ENCODE measurements around the gene KRT24.

Gene KRT24

DNA sequence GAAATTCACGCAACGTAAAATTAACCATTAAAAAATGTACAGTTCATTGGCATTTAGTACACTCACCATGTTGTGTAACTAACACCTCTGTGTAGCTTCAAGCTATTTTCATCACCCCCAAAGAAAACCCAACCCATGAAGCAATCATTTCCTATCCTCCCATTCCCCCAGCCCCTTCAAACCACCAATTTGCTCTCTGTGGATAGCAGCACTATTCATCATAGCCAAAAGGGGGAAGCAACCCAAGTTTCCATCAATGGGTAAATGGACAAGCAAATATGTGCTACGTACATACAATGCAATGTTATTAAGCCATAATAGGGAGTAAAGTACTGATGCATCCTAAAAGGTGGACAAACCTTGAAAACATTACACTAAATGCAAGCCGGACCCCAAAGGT, 27.6 kb downstream of the KRT24 start:
- Histone ChIP-seq H2AFZ (ENCODE audit: low read depth) (no peak overlapping the region), H3K27me3 (ENCODE audit: insufficient read depth, low read depth) (no peaks in the 10 kb centered on the region)
- TF ChIP-seq, protein P1, sequence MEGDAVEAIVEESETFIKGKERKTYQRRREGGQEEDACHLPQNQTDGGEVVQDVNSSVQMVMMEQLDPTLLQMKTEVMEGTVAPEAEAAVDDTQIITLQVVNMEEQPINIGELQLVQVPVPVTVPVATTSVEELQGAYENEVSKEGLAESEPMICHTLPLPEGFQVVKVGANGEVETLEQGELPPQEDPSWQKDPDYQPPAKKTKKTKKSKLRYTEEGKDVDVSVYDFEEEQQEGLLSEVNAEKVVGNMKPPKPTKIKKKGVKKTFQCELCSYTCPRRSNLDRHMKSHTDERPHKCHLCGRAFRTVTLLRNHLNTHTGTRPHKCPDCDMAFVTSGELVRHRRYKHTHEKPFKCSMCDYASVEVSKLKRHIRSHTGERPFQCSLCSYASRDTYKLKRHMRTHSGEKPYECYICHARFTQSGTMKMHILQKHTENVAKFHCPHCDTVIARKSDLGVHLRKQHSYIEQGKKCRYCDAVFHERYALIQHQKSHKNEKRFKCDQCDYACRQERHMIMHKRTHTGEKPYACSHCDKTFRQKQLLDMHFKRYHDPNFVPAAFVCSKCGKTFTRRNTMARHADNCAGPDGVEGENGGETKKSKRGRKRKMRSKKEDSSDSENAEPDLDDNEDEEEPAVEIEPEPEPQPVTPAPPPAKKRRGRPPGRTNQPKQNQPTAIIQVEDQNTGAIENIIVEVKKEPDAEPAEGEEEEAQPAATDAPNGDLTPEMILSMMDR (conservative IDR thresholded peaks at IDR 0.05; ENCODE audit: low read depth, low read length), result no peak

GRCh38 chr17:40672654-40673053, 30.9 kb downstream of the KRT24 start:
- H3K79me2 ChIP-seq (ENCODE audit: insufficient read depth, low read depth), result no peaks in the 10 kb centered on the region
- H3K4me3 ChIP-seq (IDR thresholded peaks at IDR 0.05; ENCODE audit: insufficient read depth, low read depth, low read length), result no peak overlapping the region
- H3K36me3 ChIP-seq (ENCODE audit: insufficient read depth), result no peaks in the 10 kb centered on the region
- no peak overlapping the region for H2AFZ ChIP-seq (ENCODE audit: low read depth)
- TF ChIP-seq, protein P1 (conservative IDR thresholded peaks at IDR 0.05; ENCODE audit: low read depth, low read length), result no peak
- no peaks in the 10 kb centered on the region for H4K20me1 ChIP-seq (ENCODE audit: insufficient read depth)
- H3K27me3 ChIP-seq (ENCODE audit: insufficient read depth, low read depth), result no peaks in the 10 kb centered on the region
- no peak overlapping the region for H3K27ac ChIP-seq
- no peak overlapping the region for H3K9ac ChIP-seq
- H3K4me2 ChIP-seq, result no peak overlapping the region
- H3K4me1 ChIP-seq (ENCODE audit: low read depth, poor library complexity, severe bottlenecking), result no peaks in the 10 kb centered on the region

More for the DNA sequence above, 27.6 kb downstream of the KRT24 start:
- Histone ChIP-seq H3K4me3 (IDR thresholded peaks at IDR 0.05; ENCODE audit: insufficient read depth, low read depth, low read length) (no peak overlapping the region), H3K9ac (no peak overlapping the region), H3K4me2 (no peak overlapping the region), H3K4me1 (ENCODE audit: low read depth, poor library complexity, severe bottlenecking) (no peaks in the 10 kb centered on the region), H3K27ac (no peak overlapping the region), H4K20me1 (ENCODE audit: insufficient read depth) (no peaks in the 10 kb centered on the region), H3K79me2 (ENCODE audit: insufficient read depth, low read depth) (no peaks in the 10 kb centered on the region), H3K36me3 (ENCODE audit: insufficient read depth) (no peaks in the 10 kb centered on the region)

DNA sequence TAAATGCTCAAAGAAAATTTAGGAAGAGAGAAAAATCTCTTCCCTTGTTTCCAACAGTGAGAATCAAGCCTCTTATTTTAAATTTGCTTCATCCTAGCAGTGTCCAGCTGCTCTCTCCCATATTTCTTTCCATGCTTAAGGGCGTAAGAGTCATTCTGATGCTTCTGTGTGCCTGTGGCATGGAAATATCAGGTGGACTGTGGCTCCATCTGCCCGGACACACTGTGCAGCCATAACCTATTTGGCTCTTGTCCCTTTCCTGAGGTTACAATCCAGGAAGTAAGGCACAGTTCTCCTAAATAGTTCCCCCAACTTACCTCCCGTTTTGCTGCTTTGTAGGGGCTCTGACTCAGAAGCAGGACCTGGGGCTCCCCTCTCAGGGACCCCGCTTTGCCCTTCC, 32.3 kb downstream of the KRT24 start:
- H3K4me1 ChIP-seq (ENCODE audit: low read depth, poor library complexity, severe bottlenecking), result no peaks in the 10 kb centered on the region
- H3K36me3 ChIP-seq (ENCODE audit: insufficient read depth), result no peaks in the 10 kb centered on the region
- no peak overlapping the region for H3K4me3 ChIP-seq (IDR thresholded peaks at IDR 0.05; ENCODE audit: insufficient read depth, low read depth, low read length)
- peak overlapping the region; percentile 16; the same call in 1 of the 2 replicates for H2AFZ ChIP-seq (ENCODE audit: low read depth)
- H3K27ac ChIP-seq, result no peak overlapping the region
- no peaks in the 10 kb centered on the region for H4K20me1 ChIP-seq (ENCODE audit: insufficient read depth)
- H3K27me3 ChIP-seq (ENCODE audit: insufficient read depth, low read depth), result no peaks in the 10 kb centered on the region
- TF ChIP-seq, protein P1 (conservative IDR thresholded peaks at IDR 0.05; ENCODE audit: low read depth, low read length), result no peak
- H3K4me2 ChIP-seq, result no peak overlapping the region
- no peaks in the 10 kb centered on the region for H3K79me2 ChIP-seq (ENCODE audit: insufficient read depth, low read depth)
- no peak overlapping the region for H3K9ac ChIP-seq

GRCh38 chr17:40666331-40666730, 37.2 kb downstream of the KRT24 start:
- no peak overlapping the region for H2AFZ ChIP-seq (ENCODE audit: low read depth)
- H3K4me1 ChIP-seq (ENCODE audit: low read depth, poor library complexity, severe bottlenecking), result no peaks in the 10 kb centered on the region
- TF ChIP-seq, protein P1 (conservative IDR thresholded peaks at IDR 0.05; ENCODE audit: low read depth, low read length), result no peak
- H3K27me3 ChIP-seq (ENCODE audit: insufficient read depth, low read depth), result no peaks in the 10 kb centered on the region
- no peaks in the 10 kb centered on the region for H3K79me2 ChIP-seq (ENCODE audit: insufficient read depth, low read depth)
- H4K20me1 ChIP-seq (ENCODE audit: insufficient read depth), result no peaks in the 10 kb centered on the region
- no peak overlapping the region for H3K4me2 ChIP-seq
- H3K36me3 ChIP-seq (ENCODE audit: insufficient read depth), result no peaks in the 10 kb centered on the region
- no peak overlapping the region for H3K27ac ChIP-seq
- H3K9ac ChIP-seq, result no peak overlapping the region
- H3K4me3 ChIP-seq (IDR thresholded peaks at IDR 0.05; ENCODE audit: insufficient read depth, low read depth, low read length), result no peak overlapping the region

Measured in KMS-11 (cell line).